NCI-H748 (cell line): ENCODE results near the gene DYNC2H1.
A peak's percentile ranks its signal among the peaks of the same experiment; 100 is the strongest.
"Not testable (repeated sequence)": the region's sequence is repeated elsewhere in the genome, so short reads cannot be mapped to it uniquely, and the experiment has no call there.

Source experiments
- DNase-seq: peaks from one replicate; lab custom pipeline; 2025; ENCODE audit not compliant: unreplicated experiment; lab: John Stamatoyannopoulos, UW

DYNC2H1 gene

DNA sequence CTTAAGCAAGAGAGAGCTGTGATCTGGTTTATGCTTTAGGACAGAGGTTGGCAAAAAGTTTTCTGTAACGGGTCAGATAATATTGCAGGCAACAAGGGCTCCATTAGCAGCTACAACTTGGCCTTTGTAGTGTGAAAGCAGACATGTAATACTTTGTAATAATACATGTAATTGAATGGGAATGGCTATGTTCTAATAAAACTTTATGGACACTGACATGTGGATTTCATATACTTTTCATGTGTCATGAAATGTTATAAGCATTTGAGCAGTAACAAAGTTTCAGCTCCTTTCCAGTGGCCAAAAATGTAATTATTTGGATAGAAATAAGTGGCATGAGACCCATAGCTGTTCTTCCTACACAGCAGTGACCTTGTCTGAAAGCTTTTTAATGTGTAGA, 3.1 kb downstream of the DYNC2H1 start:
- no peak for DNase-seq

DNA sequence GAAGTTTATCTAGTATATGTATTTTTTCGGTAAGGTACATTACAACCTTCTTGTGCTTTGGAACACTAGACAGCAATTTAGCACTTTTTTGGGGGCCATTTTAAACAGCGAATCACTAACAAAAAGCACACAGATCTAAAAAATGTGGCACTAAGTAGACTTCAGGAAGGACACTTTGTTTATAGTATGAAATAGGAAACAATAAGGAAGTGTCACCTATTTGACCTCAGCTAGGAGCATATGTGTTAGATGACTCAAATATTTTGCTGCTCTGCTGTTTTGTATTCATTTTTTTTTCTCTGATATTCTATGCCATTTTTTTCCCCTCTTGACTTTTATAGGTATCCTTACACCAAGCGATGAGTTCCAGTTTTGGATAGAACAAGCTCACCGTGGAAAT, 5.6 kb downstream of the DYNC2H1 start:
- DNase-seq, result no peak

DNA sequence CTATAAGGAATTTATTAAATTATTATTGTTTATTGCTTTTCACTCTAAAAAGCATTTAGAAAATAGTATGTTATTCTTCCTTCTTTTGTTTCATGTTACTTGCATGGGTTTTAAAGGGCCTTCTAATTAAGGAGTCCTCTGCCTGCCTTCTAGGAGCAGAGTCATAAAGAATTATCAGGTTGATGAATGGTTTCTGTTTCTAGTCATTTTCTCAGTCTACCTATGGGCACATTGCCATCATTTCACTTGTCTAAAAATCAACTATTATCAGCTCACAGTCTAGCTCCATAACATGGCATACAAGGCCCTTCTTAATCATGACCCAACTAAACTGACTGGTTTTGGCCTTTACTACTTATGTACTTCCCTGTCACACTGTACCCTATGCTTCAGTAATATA, 16.2 kb downstream of the DYNC2H1 start:
- DNase-seq, result no peak

DNA sequence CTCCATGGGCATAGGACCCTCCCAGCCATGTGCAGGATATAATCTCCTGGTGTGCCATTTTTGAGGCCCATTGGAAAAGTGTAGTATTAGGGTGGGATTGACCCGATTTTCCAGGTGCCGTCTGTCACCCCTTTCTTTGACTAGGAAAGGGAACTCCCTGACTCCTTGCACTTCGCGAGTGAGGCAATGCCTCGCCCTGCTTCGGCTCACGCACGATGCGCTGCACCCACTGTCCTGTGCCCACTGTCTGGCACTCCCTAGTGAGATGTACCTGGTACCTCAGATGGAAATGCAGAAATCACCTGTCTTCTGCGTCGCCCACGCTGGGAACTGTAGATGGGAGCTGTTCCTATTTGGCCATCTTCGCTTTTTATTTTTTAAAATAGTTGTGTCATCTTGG, 32.8 kb downstream of the DYNC2H1 start:
- not testable (repeated sequence) for DNase-seq

DNA sequence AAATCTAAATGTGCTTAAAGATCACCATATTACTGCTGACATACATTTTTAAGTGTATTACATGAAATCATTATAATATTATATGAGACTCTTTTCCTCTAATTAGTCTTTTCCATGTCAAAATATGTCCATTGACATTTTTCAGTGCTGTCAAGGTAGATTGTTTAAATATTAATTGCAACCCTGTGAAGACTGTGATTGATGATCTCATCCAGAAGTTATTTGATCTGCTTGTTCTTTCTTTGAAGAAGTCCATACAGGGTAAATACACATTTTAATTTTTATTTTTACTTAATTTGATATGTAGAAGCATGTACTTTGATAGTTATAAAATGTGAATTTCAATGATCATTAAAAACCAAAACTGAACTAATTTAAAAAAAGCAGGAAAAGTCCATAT, 38.4 kb downstream of the DYNC2H1 start:
- no peak for DNase-seq

DNA sequence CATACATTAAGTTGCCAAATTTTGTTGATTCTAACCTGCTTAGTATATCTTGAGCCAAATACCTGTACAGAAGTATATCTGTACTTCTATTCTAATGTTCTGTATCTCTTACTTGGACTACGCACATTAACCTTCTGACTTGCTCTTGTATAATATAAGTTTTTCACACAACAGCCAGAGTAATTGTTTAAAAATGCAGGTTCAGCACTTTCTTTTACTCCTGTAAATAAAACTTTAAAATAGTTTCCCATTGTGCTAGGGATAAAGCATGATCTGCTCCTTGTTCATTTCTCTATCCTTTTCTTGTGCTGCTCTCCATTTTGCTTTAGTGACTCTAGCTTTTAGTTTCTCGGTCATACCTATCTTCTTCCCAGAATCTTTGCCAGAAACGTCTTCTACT, 48.3 kb downstream of the DYNC2H1 start:
- DNase-seq, result no peak

DNA sequence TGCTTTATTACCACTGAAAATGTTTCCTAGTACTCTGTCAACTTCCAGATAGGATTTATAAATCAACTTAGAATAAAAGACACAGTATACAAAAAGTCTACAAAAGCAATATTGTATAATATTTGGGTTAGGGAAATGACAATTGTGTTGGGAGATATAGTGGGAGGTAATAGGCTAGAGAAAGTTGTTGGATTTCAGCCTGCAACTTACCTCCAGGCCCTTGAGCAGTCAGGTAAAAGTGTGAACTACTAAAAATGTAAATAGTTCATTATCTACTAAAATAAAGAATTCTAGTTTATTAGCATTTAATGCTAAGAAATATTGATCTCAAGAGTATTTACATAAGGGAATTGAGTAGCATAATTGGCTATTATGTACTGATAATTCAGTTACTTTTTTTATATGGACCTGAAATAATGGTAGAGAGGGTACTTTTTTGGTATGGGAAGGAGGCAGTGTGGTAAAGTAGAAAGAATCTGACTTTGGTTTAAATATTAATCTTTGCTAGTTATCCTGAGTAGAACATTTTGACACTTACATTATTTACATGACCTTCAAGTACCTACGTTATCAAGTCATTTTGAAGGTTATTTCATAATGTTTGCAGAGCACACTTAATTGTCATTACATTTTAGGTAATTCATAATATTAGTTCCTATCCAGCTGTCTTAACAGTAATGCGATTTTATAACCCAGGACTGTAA, 55.0 kb downstream of the DYNC2H1 start:
- DNase-seq, result no peak

DNA sequence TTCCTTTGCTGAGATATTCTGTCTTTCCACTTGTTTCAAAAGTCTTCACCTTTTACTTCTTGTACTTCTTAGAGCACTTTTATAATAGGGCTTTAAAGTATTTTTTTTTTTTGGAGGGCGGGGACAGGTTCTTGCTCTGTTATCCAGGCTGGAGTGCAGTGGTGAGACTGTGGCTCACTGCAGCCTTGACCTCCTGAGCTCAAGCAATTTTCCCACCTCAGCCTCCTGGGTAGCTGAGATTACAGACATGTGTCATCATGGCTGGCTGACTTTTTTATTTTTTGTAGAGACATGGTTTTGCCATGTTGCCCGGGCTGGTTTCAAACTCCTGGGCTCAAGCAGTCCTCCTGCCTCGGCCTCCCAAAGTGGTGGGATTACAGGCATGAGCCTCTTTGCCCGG, 57.9 kb downstream of the DYNC2H1 start:
- DNase-seq, result no peak

DNA sequence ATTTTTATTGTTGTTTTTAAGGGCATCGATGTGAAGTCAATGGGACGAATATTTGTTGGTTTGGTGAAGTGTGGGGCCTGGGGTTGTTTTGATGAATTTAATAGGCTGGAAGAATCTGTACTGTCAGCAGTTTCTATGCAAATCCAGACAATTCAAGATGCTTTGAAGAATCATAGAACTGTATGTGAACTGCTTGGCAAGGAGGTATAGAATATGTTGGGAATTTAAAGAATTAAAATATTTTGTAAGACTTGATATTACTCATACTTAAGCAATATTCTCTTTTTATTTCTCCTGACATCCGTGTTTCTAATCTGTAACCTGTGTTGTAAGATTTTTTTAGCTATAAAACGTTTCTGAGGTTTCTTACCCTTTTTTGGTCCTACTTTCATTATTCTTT, 61.6 kb downstream of the DYNC2H1 start:
- no peak for DNase-seq

DNA sequence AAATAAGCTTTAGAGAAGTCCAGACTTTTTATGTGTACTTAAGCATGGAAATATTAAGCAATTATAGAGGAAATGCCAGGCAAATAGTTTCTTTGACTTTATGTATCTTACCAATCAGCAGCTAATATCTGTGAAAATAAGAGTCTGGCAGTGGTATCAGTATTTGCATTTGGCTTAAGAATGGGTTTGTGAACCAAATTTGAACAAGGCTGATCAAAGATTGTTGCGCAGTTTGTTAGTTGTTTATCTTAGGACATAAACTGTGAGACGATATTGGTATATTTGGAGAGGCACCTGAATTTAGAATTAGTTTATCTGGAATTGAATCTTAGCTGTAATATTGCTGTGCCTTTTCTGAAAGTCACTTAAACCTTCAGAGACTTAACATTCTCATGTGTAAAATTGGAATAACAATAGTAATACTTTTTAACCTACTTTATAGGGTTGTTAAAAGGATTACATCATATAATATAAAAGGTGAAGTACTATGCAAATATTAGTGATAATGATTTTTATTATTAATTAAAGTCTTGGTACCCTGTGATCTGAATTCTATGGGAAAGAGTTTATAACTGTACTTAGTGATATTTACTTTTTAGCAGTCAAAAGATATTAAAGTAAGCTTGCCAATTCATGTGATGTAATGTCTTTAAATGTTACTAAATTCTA, 66.4 kb downstream of the DYNC2H1 start:
- no peak for DNase-seq

DNA sequence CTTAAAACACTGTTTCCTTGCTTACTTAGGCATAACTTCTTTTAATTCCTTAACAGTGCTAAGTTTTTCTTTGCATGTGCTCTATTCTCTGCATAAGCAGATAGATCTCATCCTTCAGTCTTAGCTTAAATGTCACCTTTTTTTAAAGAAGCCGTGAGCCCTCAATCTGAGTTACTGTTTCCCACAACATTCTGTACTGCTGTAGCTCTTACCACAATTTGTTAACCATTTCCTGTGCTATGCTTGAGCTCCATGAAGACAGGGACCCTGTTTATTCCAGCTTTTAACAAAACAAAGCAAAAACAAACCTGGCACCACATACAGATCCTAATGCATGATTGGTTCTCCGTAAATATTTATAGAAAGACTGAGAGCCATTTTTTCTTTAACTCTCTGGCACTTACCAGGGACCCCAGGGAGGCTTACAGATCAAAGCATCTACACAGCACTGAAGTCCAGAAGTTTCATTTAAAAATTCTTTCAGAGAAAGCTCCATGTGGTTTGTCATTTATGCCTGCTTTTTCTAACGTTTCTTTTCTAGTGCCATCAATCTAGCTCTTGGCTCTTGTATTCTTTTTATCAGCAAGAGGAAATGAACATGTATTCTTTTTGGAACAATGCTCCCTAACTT, 74.9 kb downstream of the DYNC2H1 start:
- no peak for DNase-seq

DNA sequence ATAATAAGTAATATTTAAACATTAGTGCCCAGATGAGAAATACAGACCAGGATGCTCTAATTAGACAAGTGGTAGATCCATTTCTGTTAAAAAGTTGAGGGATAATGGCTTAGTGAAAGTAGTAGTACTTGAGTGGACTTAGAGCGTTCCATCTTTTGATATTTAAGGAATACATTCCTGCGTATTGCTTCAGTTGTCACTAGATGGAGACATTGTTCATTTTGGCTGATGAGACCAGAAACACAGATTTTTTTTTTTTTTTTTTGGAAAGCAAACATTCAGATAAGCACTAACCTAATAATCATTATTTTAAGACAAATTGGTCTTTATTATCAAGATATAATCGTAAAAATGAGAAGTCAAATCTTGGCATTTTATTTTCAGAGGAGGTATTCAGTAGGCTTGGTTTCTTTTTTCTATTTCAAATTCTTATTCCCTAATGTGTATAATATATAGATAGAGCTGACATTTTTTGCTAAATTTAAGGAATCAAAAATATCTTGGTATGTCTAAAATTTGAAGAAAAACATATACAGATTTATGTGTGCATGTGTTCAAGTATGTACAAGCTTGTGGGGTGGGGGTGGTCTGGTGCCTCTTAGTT, 92.9 kb downstream of the DYNC2H1 start:
- DNase-seq, result peak; percentile 6

DNA sequence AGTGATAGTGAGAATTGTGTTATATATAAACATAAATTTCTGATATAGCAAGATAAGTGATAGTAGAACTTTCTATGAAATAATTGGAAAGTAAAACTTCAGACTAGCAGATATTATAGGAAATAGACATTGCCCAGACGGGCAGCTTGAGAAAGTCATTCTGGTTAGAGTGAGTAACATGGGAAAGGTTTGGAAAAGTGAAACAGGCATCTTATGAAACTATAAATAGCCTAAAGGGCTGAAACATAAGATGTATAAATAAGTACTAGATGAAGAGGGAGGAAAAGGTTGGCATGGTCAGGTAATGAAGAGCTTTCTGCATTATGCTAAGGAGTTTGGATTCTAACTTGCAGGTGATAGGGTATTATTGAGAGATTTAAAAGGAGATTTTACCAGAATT, 101.3 kb downstream of the DYNC2H1 start:
- no peak for DNase-seq

DNA sequence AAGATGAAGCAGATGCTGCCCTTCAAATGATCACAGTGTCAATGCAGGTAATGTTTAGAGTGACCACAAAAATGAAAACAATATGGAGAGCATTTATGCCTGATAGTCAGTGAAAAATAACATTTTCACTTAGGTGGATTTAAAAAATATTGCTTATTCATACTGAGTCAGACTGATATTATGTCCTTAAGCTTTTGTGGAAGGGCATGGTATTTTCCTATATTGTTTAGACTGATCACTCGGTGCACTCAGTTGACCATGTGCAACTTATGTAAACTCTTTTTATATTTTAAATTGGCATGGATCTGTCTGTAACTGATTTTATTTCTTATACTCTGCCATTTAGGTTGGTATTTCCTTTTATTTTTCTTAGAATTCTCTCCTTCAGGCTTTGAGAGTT, 106.6 kb downstream of the DYNC2H1 start:
- DNase-seq, result no peak

DNA sequence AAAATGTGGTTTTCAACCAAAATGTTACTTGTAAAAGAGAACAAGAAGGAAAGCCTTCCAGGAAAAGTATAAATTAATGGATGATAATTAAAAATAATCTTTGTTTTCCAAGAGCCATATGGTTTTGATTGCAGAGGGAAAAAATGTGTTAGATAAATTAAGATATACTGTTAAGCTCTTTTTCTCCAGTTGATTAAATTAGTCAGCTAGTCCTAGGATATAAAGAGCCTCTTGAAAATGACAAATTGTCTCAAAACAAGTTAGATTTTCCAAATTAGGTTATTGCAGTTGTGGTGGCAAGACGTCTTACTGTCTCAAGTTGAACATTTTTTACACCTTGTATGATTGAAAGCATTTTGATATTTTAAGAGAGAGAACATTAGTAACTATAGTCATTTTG, 110.9 kb downstream of the DYNC2H1 start:
- DNase-seq, result no peak

DNA sequence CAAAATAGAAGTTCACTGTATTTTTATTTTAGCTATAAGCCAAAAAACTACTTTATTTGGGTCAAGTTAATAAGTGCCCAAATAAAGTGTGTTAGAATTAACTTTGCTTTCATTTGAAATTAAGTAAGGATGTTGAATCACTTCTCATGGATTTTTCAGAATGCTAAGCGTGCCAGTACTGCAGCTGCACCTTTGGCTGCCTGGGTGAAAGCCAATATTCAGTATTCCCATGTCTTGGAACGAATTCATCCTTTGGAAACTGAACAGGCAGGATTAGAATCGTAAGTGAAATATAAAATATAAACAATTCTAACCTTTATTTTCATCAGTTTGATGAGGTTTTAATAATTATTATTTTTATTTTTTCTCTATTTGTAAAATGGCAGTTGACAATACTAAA, 113.6 kb downstream of the DYNC2H1 start:
- DNase-seq, result no peak

DNA sequence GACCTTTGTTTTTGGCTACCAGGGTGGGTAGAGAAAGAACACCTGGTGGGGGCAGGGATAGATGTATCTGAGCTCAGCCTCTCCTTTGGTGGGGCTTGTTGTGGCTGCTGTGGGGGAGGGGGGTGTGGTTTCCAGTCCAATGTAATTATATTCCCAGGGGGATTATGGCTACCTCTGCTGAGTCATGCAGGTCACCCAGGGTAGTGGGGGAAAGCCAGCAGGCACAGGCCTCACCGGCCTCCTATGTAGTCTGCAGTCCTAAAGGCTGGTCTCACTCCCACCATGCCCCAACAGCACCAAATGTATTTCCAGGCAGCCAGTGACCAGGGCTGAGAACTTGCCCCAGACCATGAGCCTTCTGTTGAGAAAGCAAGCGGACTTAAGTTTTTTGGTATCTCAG, 119.6 kb downstream of the DYNC2H1 start:
- no peak for DNase-seq

DNA sequence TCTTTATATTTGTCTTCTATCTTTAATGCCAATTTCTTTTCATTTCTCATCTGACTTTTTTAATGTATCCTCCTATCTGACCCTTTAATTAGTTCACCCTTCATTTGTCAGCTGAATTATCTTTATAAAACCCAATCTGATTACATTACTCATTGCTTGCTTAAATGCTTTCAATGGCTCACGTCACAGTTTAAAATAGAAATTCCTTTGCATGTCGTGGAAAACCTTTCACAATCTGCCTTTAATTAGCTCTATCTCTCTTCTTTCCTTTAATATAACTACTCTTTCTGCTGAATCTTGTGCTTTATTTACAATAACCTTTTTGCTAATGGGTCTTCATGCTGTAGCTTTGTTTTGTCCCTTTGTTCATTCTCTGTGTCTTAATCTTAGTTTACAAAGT, 125.7 kb downstream of the DYNC2H1 start:
- no peak for DNase-seq

DNA sequence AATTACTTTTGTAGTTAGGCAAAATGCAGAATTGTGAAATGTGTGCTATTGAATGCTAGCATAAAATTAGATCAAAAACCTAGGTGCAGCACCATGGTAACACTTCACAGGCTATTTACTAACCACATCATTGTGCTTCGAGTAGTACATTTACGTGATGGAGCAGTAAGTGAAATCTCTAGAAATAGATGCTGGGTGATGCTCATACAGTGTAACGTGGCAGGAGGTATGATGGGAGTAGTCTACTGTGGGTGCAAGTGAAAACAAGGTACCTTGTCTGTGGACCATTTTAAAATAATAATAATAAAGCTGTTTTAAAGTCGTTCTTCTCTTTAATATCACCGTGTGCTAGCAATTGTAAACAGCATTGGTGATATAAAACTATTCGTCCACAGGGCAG, 132.3 kb downstream of the DYNC2H1 start:
- no peak for DNase-seq

DNA sequence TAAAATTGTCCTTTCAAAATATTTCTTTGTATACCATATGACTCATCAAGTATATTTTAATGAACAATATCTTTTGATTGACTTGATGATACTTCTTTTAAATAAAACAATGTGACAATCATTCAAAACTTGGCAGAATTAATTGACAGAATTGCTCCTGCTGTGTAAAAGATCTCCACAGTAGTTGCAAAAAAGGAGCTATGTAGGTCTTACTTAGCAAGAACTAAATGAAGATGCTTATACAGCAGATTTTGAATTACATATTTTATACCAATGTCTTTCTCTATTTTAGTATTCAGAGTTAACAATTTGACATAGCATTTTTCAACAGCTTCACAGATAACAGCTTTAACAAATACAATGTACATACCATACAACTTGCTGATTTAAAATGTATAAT, 144.9 kb downstream of the DYNC2H1 start:
- DNase-seq, result no peak

DNA sequence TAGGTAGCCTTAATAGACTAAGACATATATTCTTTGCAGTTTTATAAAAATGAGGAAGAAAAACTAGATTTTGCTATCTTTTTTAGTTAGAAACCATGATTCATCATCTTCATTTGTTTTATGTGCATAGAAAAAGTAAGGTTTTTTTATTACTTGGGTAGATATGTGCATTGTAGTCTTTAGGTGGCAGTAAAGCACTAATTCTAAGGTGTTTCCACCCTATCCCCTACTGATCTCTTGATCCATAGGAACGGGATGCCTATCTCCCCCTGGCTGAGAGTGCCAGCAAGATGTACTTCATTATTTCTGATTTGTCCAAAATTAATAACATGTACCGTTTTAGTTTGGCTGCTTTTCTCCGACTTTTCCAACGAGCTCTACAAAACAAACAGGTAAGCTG, 148.1 kb downstream of the DYNC2H1 start:
- peak; percentile 45 for DNase-seq

DNA sequence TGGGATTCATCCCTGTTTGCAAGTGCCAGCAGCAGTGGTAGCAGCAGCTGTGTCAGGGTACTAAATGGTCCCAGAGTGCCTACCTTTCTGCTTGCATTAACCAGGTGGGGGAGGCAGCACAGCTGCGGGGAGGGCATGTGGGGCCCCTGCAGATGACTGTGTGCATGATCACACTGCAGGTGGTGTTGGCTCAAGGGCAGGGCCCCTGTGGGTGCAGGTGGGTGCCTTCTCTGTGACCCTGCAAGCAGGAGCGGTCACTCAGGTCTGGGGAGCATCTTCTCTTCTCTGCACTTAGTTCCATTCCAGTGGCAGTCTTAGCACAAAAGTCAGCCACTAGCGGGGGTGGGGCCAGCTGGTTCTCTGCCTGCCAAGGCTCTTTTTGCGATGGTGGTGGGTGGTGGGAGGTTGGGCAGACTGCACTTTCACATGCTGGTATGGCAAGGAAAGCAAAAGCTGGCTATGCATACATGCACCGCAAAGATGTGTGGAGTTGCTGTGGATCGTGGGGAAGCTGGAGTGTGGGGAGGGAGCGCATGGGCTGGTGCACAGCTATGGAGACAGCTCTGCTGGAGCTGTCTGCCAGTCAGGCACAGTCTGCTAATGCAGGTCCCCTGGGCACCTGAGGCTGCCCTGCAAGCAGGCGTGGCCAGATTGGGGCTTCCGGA, 157.1 kb downstream of the DYNC2H1 start:
- DNase-seq, result no peak
